Measurements from ENCODE around the gene NT5DC2. TPM values are rescaled to one million over a fixed set of nuclear protein-coding genes. Genes with fewer than 3 reads are reported as not detected.

Gene NT5DC2
- total RNA-seq, 1 experiment from 2014 or later = 377 TPM

DNA sequence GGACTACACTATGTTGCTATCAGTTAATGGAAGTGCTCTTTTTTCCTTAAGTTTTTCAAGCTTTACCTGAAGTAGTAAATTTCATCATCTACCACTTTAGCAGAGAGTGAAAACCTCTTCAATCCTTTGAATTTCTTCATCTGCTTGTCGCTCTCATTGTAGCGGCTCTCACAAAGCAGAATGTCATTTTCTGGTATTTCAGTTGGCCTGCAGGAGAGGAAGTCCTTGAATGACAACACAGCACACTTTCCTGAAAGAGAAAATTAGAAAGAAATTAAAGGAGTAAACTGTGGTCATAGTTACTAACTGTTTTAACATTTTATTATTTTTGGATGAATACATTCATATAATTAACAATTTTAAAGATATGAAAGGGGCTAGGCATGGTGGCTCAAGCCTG is 30.3 kb upstream of the NT5DC2 start (continued):
- TF ChIP-seq TEAD4 (CRISPR knock-in tag; IDR thresholded peaks at IDR 0.05) = no peak

DNA sequence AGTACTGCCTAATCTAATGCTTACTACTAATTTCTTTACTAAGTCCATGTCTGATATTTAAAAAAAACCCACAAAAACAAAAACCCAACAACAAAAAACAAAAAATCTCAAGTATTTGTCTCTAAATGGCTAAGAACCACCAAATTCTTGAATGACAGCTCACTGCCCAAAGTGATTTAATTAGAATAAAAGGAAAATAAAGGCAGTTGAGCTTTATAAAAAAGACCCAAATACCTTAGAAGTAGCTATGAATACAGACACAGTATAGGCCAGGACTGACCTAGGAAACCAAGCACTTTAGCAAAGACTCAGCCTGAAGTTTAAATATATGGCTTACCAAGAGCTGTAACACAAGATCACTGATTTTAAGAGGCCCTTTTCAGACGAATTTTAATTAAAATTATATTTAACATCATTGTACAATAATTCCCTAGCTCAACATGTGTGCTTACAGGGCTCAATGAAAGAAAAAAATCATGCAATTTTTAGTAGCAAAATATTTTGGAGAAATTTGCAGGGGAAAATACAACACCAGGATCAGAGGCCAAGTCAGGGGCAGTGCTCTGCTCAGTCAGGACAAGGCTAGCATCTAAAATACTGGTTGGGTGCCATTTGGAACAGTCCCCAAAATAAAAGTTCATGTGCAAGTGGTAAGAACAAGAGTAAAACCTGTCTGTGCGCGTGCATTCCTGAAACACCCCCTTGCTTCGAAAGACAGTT is 27.5 kb upstream of the NT5DC2 start:
- H3K27ac Mint-ChIP-seq = no peak overlapping the region
- no peaks in the 10 kb centered on the region for H3K27me3 Mint-ChIP-seq (ENCODE audit: low read depth)
- H3K4me3 Mint-ChIP-seq = no peak overlapping the region
- DNase-seq (ENCODE audit: low spot score) (no peak), ATAC-seq (no peak)
- POLR2A ChIA-PET = no interaction called here
- H3K9me3 Mint-ChIP-seq = no peaks in the 10 kb centered on the region
- H3K4me1 Mint-ChIP-seq = peaks cover 10% of the 10 kb centered on the region
- CTCF ChIA-PET = interaction anchor here (1.0 kb wide), 1 partner anchor 173 kb away, joined by 3 read pairs; no protein-coding TSS in a partner anchor
- TF ChIP-seq RORB (CRISPR knock-in tag; IDR thresholded peaks at IDR 0.05) = no peak
- TF ChIP-seq, protein P1, sequence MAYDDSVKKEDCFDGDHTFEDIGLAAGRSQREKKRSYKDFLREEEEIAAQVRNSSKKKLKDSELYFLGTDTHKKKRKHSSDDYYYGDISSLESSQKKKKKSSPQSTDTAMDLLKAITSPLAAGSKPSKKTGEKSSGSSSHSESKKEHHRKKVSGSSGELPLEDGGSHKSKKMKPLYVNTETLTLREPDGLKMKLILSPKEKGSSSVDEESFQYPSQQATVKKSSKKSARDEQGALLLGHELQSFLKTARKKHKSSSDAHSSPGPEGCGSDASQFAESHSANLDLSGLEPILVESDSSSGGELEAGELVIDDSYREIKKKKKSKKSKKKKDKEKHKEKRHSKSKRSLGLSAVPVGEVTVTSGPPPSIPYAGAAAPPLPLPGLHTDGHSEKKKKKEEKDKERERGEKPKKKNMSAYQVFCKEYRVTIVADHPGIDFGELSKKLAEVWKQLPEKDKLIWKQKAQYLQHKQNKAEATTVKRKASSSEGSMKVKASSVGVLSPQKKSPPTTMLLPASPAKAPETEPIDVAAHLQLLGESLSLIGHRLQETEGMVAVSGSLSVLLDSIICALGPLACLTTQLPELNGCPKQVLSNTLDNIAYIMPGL (CRISPR knock-in tag; IDR thresholded peaks at IDR 0.05) = no peak
- TF ChIP-seq, protein P2, sequence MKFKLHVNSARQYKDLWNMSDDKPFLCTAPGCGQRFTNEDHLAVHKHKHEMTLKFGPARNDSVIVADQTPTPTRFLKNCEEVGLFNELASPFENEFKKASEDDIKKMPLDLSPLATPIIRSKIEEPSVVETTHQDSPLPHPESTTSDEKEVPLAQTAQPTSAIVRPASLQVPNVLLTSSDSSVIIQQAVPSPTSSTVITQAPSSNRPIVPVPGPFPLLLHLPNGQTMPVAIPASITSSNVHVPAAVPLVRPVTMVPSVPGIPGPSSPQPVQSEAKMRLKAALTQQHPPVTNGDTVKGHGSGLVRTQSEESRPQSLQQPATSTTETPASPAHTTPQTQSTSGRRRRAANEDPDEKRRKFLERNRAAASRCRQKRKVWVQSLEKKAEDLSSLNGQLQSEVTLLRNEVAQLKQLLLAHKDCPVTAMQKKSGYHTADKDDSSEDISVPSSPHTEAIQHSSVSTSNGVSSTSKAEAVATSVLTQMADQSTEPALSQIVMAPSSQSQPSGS (CRISPR knock-in tag; IDR thresholded peaks at IDR 0.05; ENCODE audit: borderline replicate concordance, low read depth) = no peak
- TF ChIP-seq, protein P3, sequence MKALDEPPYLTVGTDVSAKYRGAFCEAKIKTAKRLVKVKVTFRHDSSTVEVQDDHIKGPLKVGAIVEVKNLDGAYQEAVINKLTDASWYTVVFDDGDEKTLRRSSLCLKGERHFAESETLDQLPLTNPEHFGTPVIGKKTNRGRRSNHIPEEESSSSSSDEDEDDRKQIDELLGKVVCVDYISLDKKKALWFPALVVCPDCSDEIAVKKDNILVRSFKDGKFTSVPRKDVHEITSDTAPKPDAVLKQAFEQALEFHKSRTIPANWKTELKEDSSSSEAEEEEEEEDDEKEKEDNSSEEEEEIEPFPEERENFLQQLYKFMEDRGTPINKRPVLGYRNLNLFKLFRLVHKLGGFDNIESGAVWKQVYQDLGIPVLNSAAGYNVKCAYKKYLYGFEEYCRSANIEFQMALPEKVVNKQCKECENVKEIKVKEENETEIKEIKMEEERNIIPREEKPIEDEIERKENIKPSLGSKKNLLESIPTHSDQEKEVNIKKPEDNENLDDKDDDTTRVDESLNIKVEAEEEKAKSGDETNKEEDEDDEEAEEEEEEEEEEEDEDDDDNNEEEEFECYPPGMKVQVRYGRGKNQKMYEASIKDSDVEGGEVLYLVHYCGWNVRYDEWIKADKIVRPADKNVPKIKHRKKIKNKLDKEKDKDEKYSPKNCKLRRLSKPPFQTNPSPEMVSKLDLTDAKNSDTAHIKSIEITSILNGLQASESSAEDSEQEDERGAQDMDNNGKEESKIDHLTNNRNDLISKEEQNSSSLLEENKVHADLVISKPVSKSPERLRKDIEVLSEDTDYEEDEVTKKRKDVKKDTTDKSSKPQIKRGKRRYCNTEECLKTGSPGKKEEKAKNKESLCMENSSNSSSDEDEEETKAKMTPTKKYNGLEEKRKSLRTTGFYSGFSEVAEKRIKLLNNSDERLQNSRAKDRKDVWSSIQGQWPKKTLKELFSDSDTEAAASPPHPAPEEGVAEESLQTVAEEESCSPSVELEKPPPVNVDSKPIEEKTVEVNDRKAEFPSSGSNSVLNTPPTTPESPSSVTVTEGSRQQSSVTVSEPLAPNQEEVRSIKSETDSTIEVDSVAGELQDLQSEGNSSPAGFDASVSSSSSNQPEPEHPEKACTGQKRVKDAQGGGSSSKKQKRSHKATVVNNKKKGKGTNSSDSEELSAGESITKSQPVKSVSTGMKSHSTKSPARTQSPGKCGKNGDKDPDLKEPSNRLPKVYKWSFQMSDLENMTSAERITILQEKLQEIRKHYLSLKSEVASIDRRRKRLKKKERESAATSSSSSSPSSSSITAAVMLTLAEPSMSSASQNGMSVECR (CRISPR knock-in tag; IDR thresholded peaks at IDR 0.05; ENCODE audit: borderline replicate concordance) = no peak
- TF ChIP-seq CBFB (CRISPR knock-in tag; IDR thresholded peaks at IDR 0.05; ENCODE audit: low read depth) = no peak
- TF ChIP-seq EMX1 (CRISPR knock-in tag; IDR thresholded peaks at IDR 0.05) = no peak
- TF ChIP-seq GRHL2 (CRISPR knock-in tag; IDR thresholded peaks at IDR 0.05; ENCODE audit: insufficient replicate concordance, severe bottlenecking) = no peak
- no peak for TF ChIP-seq JAZF1 (CRISPR knock-in tag; IDR thresholded peaks at IDR 0.05)
- TF ChIP-seq, protein P4, sequence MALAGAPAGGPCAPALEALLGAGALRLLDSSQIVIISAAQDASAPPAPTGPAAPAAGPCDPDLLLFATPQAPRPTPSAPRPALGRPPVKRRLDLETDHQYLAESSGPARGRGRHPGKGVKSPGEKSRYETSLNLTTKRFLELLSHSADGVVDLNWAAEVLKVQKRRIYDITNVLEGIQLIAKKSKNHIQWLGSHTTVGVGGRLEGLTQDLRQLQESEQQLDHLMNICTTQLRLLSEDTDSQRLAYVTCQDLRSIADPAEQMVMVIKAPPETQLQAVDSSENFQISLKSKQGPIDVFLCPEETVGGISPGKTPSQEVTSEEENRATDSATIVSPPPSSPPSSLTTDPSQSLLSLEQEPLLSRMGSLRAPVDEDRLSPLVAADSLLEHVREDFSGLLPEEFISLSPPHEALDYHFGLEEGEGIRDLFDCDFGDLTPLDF (CRISPR knock-in tag; IDR thresholded peaks at IDR 0.05) = no peak
- no peak for TF ChIP-seq RELA (CRISPR knock-in tag; IDR thresholded peaks at IDR 0.05; ENCODE audit: borderline replicate concordance)
- TF ChIP-seq, protein P5, sequence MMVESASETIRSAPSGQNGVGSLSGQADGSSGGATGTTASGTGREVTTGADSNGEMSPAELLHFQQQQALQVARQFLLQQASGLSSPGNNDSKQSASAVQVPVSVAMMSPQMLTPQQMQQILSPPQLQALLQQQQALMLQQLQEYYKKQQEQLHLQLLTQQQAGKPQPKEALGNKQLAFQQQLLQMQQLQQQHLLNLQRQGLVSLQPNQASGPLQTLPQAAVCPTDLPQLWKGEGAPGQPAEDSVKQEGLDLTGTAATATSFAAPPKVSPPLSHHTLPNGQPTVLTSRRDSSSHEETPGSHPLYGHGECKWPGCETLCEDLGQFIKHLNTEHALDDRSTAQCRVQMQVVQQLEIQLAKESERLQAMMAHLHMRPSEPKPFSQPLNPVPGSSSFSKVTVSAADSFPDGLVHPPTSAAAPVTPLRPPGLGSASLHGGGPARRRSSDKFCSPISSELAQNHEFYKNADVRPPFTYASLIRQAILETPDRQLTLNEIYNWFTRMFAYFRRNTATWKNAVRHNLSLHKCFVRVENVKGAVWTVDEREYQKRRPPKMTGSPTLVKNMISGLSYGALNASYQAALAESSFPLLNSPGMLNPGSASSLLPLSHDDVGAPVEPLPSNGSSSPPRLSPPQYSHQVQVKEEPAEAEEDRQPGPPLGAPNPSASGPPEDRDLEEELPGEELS (CRISPR knock-in tag; IDR thresholded peaks at IDR 0.05) = no peak
- no peak for TF ChIP-seq TCF7 (CRISPR knock-in tag; IDR thresholded peaks at IDR 0.05; ENCODE audit: low read depth)
- no peak for TF ChIP-seq ZNF423 (CRISPR knock-in tag; IDR thresholded peaks at IDR 0.05)
- TF ChIP-seq, protein P6, sequence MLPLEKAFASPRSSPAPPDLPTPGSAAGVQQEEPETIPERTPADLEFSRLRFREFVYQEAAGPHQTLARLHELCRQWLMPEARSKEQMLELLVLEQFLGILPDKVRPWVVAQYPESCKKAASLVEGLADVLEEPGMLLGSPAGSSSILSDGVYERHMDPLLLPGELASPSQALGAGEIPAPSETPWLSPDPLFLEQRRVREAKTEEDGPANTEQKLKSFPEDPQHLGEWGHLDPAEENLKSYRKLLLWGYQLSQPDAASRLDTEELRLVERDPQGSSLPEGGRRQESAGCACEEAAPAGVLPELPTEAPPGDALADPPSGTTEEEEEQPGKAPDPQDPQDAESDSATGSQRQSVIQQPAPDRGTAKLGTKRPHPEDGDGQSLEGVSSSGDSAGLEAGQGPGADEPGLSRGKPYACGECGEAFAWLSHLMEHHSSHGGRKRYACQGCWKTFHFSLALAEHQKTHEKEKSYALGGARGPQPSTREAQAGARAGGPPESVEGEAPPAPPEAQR (CRISPR knock-in tag; IDR thresholded peaks at IDR 0.05) = no peak
- no peak for TF ChIP-seq NFATC4 (CRISPR knock-in tag; IDR thresholded peaks at IDR 0.05)
- TF ChIP-seq ZNF232 (CRISPR knock-in tag; IDR thresholded peaks at IDR 0.05) = no peak
- no peak for TF ChIP-seq SMAD4 (CRISPR knock-in tag; IDR thresholded peaks at IDR 0.05)
- peaks cover 30% of the 10 kb centered on the region for H3K36me3 Mint-ChIP-seq

Measured in WTC11 (cell line).